Liver (tissue), 9 donors: ENCODE measurements around the gene LHB. TPM values are rescaled to one million over a fixed set of nuclear protein-coding genes. Genes with fewer than 3 reads are reported as not detected.

Experiments used
- DNase-seq: peaks from one replicate; pipeline ENCODE4 v3.0.0-alpha.2; 2017; ENCODE audit warnings: low spot score
- H3K27ac ChIP-seq, 2 donors: one replicate each; pipeline ENCODE4 v1.7.0; 2013; ENCODE audit warnings: inconsistent platforms in 2 of 2, low read length in 2 of 2, control low read depth in 1 of 2, low read depth in 1 of 2, mild to moderate bottlenecking in 1 of 2
- H3K27me3 ChIP-seq, 4 donors: one replicate each; pipeline versions ENCODE4 v1.6.1 to v1.7.0; 2013; ENCODE audit warnings: low read length in 3 of 4, inconsistent platforms in 1 of 4, mild to moderate bottlenecking in 1 of 4, moderate library complexity in 1 of 4; ENCODE audit not compliant: control insufficient read depth in 4 of 4, insufficient read depth in 4 of 4
- H3K36me3 ChIP-seq, 4 donors: one replicate each; pipeline versions ENCODE4 v1.6.1 to v1.7.0; 2013; ENCODE audit warnings: low read length in 3 of 4, mild to moderate bottlenecking in 3 of 4, low read depth in 1 of 4, moderate library complexity in 1 of 4; ENCODE audit not compliant: control insufficient read depth in 4 of 4, insufficient read depth in 3 of 4
- H3K4me1 ChIP-seq, 4 donors: one replicate each; pipeline versions ENCODE4 v1.6.1 to v1.7.0; 2013; ENCODE audit warnings: low read length in 3 of 4, mild to moderate bottlenecking in 3 of 4, moderate library complexity in 1 of 4; ENCODE audit not compliant: control insufficient read depth in 4 of 4, insufficient read depth in 4 of 4
- H3K4me3 ChIP-seq, 3 donors: one replicate each; pipeline versions ENCODE4 v1.6.1 to v1.7.0; 2013; ENCODE audit warnings: low read length in 3 of 3, control low read depth in 1 of 3, low read depth in 1 of 3, mild to moderate bottlenecking in 1 of 3
- H3K9ac ChIP-seq, 2 donors: one replicate each; pipeline ENCODE4 v1.7.0; 2013; ENCODE audit warnings: low read length in 2 of 2, mild to moderate bottlenecking in 2 of 2, moderate library complexity in 2 of 2, control low read depth in 1 of 2, low read depth in 1 of 2
- H3K9me3 ChIP-seq, 4 donors: one replicate each; pipeline versions ENCODE4 v1.6.1 to v1.7.0; 2013; ENCODE audit warnings: low read length in 3 of 4; ENCODE audit not compliant: control insufficient read depth in 4 of 4
- ATF3 ChIP-seq: IDR thresholded peaks from 2 replicates; pipeline ENCODE4 v1.6.1; 2016; ENCODE audit warnings: antibody characterized with exemption
- CTCF ChIP-seq: fragments of 150-350 bp; IDR thresholded peaks from 2 replicates; pipeline ENCODE4 v1.5.1; 2017; ENCODE audit warnings: improper control_type of control experiment, low read depth, low read length; ENCODE audit not compliant: missing input control
- EGR1 ChIP-seq, 2 donors: IDR thresholded peaks; 2 replicates each; pipeline ENCODE4 v1.6.1; 2016 to 2018; ENCODE audit warnings: antibody characterized with exemption in 2 of 2, low read depth in 2 of 2
- FOXA2 ChIP-seq: IDR thresholded peaks from 2 replicates; pipeline ENCODE4 v1.6.1; 2016; ENCODE audit warnings: antibody characterized with exemption
- GABPA ChIP-seq, 2 donors: IDR thresholded peaks in 1 of 2; conservative IDR thresholded peaks in 1 of 2; 2 replicates each; pipeline ENCODE4 v1.6.1; 2016; ENCODE audit warnings: antibody characterized with exemption in 2 of 2, mild to moderate bottlenecking in 1 of 2, moderate library complexity in 1 of 2
- MAX ChIP-seq: IDR thresholded peaks from 2 replicates; pipeline ENCODE4 v1.6.1; 2016; ENCODE audit warnings: antibody characterized with exemption
- NR2F2 ChIP-seq: IDR thresholded peaks from 2 replicates; pipeline ENCODE4 v1.6.1; 2016; ENCODE audit warnings: antibody characterized with exemption
- RAD21 ChIP-seq, 2 donors: IDR thresholded peaks; 2 replicates each; pipeline ENCODE4 v1.6.1; 2016; ENCODE audit warnings: antibody characterized with exemption in 2 of 2, mild to moderate bottlenecking in 2 of 2
- REST ChIP-seq: IDR thresholded peaks from 2 replicates; pipeline ENCODE4 v1.6.1; 2016; ENCODE audit warnings: antibody characterized with exemption, mild to moderate bottlenecking
- SP1 ChIP-seq: IDR thresholded peaks from 2 replicates; pipeline ENCODE4 v1.6.1; 2018; ENCODE audit warnings: antibody characterized with exemption, mild to moderate bottlenecking
- TAF1 ChIP-seq: conservative IDR thresholded peaks from 2 replicates; pipeline ENCODE4 v1.6.1; 2016; ENCODE audit warnings: antibody characterized with exemption, mild to moderate bottlenecking
- YY1 ChIP-seq: IDR thresholded peaks from 2 replicates; pipeline ENCODE4 v1.6.1; 2016; ENCODE audit warnings: antibody characterized with exemption, mild to moderate bottlenecking
- ZBTB33 ChIP-seq: IDR thresholded peaks from 2 replicates; pipeline ENCODE4 v1.6.1; 2016; ENCODE audit warnings: antibody characterized with exemption
- WGBS: extraction: QIAGEN DNeasy Blood & Tissue Kit; methylation state at CpG from one replicate; pipeline ENCODE4 v1.1.7; 2013; 5-methylcytosine and 5-hydroxymethylcytosine counted together
- polyA plus RNA-seq, 2 donors: library from polyadenylated mRNA; stranded (reverse) in 1 of 2; unstranded in 1 of 2; fragments of 200-250 nt in 1 of 2; fragments of >200 nt in 1 of 2; fragmentation: Nextera tagmentation in 1 of 2; extraction: Ambion mirVana in 1 of 2; gene quantifications; one replicate each; pipeline versions ENCODE4 v1.2.1 to v1.2.3, GENCODE V29; 2013 to 2015
- total RNA-seq, 2 donors: library from RNA; depleted of rRNA; stranded (reverse); fragments of >200 nt; gene quantifications; one replicate each; pipeline ENCODE4 v1.2.3, GENCODE V29; 2014
- donor health status: healthy.
- donor health status: healthy.
- donor health status: healthy.
- donor health status: healthy.
- donor health status: healthy.

Gene LHB
- total and polyA plus RNA-seq, 4 donors, result not detected

- H3K9ac ChIP-seq, result no peak overlapping the region
Measured at GRCh38 chr19:49017666-49018351, 918 bp upstream of the LHB start.

GRCh38 chr19:49016067-49016839, 638 bp downstream of the LHB start:
- Histone ChIP-seq H3K36me3 (peaks cover 3 to 26% (median 8%) of the 10 kb centered on the region in 4 donors), H3K4me1 (peaks cover 5 to 22% (median 16%) of the 10 kb centered on the region in 4 donors), H3K27ac (no peak overlapping the region), H3K4me3 (no peak overlapping the region), H3K9ac (no peak overlapping the region), H3K27me3 (no peaks in the 10 kb centered on the region), H3K9me3 (no peaks in the 10 kb centered on the region)
- WGBS, result 96% methylated on average over 27 of the region's 29 CpGs
- DNase-seq, result no peak
- TF ChIP-seq CTCF, result no peak
- TF ChIP-seq GABPA (IDR thresholded peaks at IDR 0.05 in 1 of 2, conservative IDR thresholded peaks at IDR 0.05 in 1 of 2), result no peak
- no peak for TF ChIP-seq ATF3
- TF ChIP-seq SP1, result no peak
- no peak for TF ChIP-seq REST
- TF ChIP-seq EGR1 (IDR thresholded peaks at IDR 0.05; ENCODE audit: low read depth in 2 of 2), result no peak
- no peak for TF ChIP-seq YY1
- TF ChIP-seq FOXA2, result no peak
- no peak for TF ChIP-seq TAF1
- no peak for TF ChIP-seq MAX
- no peak for TF ChIP-seq NR2F2

More at GRCh38 chr19:49017666-49018351, 918 bp upstream of the LHB start:
- 2% methylated on average over 62 of the region's 62 CpGs for WGBS
- Histone ChIP-seq H3K27me3 (no peaks in the 10 kb centered on the region), H3K4me1 (peaks cover 5 to 22% (median 16%) of the 10 kb centered on the region in 4 donors), H3K36me3 (peaks cover 3 to 18% (median 5%) of the 10 kb centered on the region in 4 donors), H3K9me3 (no peaks in the 10 kb centered on the region), H3K27ac (no peak overlapping the region), H3K4me3 (peak overlapping the region in 1 of 3 donors; percentile 50)
- DNase-seq, result peak; percentile 42
- no peak for TF ChIP-seq ZBTB33
- peak in 1 of 2 donors; percentile 15 for TF ChIP-seq RAD21 (IDR thresholded peaks at IDR 0.05)
- peak; percentile 23 for TF ChIP-seq CTCF
